Measurements from ENCODE around the gene PHKA2. TPM values are rescaled to one million over a fixed set of nuclear protein-coding genes. Genes with fewer than 3 reads are reported as not detected.

PHKA2 gene
- total RNA-seq, 2 donors from 2014 or later, result 29.3 to 55.8 TPM

GRCh38 chrX:18933617-18934016 is 50.3 kb downstream of the PHKA2 start:
- intact Hi-C loops (cut with DNase I), result no loop called here
- Histone ChIP-seq H3K4me3 (no peak overlapping the region), H3K4me1 (replicated peaks) (no peaks in the 10 kb centered on the region), H3K9me3 (no peaks in the 10 kb centered on the region), H3K27me3 (replicated peaks; ENCODE audit: insufficient read depth) (no peaks in the 10 kb centered on the region), H3K27ac (no peak overlapping the region), H3K36me3 (no peaks in the 10 kb centered on the region)
- TF ChIP-seq CTCF (IDR thresholded peaks at IDR 0.05), result no peak
- TF ChIP-seq POLR2A (IDR thresholded peaks at IDR 0.05), result no peak
- no peak for TF ChIP-seq POLR2AphosphoS5 (IDR thresholded peaks at IDR 0.05)
- 70% methylated on average over 2 of the region's 3 CpGs for WGBS
- DNase-seq (ENCODE audit: low spot score), result no peak

GRCh38 chrX:18931972-18932371 is 51.9 kb downstream of the PHKA2 start:
- intact Hi-C loops (cut with DNase I), result no loop called here
- Histone ChIP-seq H3K27ac (no peak overlapping the region), H3K27me3 (replicated peaks; ENCODE audit: insufficient read depth) (no peaks in the 10 kb centered on the region), H3K36me3 (no peaks in the 10 kb centered on the region), H3K9me3 (no peaks in the 10 kb centered on the region), H3K4me1 (replicated peaks) (no peaks in the 10 kb centered on the region), H3K4me3 (no peak overlapping the region)
- 64% methylated on average over 8 of the region's 9 CpGs for WGBS
- TF ChIP-seq POLR2A (IDR thresholded peaks at IDR 0.05) (no peak), CTCF (IDR thresholded peaks at IDR 0.05) (peak in 3 of 4 experiments; percentile 16 to 33 (median 22))
- DNase-seq (ENCODE audit: low spot score), result no peak

GRCh38 chrX:18929775-18930174 is 54.1 kb downstream of the PHKA2 start:
- no peaks in the 10 kb centered on the region for H3K9me3 ChIP-seq
- DNase-seq (ENCODE audit: low spot score), result no peak
- intact Hi-C loops (cut with DNase I), result no loop called here
- H3K4me3 ChIP-seq, result no peak overlapping the region
- H3K27ac ChIP-seq, result no peak overlapping the region
- no peaks in the 10 kb centered on the region for H3K27me3 ChIP-seq (replicated peaks; ENCODE audit: insufficient read depth)
- H3K36me3 ChIP-seq, result no peaks in the 10 kb centered on the region
- 100% methylated on average over 3 of the region's 3 CpGs for WGBS
- TF ChIP-seq POLR2AphosphoS5 (IDR thresholded peaks at IDR 0.05) (no peak), POLR2A (IDR thresholded peaks at IDR 0.05) (no peak), CTCF (IDR thresholded peaks at IDR 0.05) (no peak)
- H3K4me1 ChIP-seq (replicated peaks), result no peaks in the 10 kb centered on the region

GRCh38 chrX:18927558-18927957 is 56.4 kb downstream of the PHKA2 start:
- no peaks in the 10 kb centered on the region for H3K27me3 ChIP-seq (replicated peaks; ENCODE audit: insufficient read depth)
- H3K27ac ChIP-seq, result no peak overlapping the region
- intact Hi-C loops (cut with DNase I), result no loop called here
- WGBS, result 38% methylated on average over 1 of the region's 1 CpG
- no peak for DNase-seq (ENCODE audit: low spot score)
- no peaks in the 10 kb centered on the region for H3K36me3 ChIP-seq
- no peak overlapping the region for H3K4me3 ChIP-seq
- no peaks in the 10 kb centered on the region for H3K4me1 ChIP-seq (replicated peaks)
- no peaks in the 10 kb centered on the region for H3K9me3 ChIP-seq
- no peak for TF ChIP-seq CTCF (IDR thresholded peaks at IDR 0.05)
- no peak for TF ChIP-seq POLR2A (IDR thresholded peaks at IDR 0.05)
- TF ChIP-seq POLR2AphosphoS5 (IDR thresholded peaks at IDR 0.05), result no peak

GRCh38 chrX:18924507-18925088 is 59.3 kb downstream of the PHKA2 start:
- Histone ChIP-seq H3K27me3 (replicated peaks; ENCODE audit: insufficient read depth) (no peaks in the 10 kb centered on the region), H3K36me3 (no peaks in the 10 kb centered on the region), H3K9me3 (no peaks in the 10 kb centered on the region), H3K27ac (no peak overlapping the region), H3K4me1 (replicated peaks) (no peaks in the 10 kb centered on the region), H3K4me3 (no peak overlapping the region)
- DNase-seq (ENCODE audit: low spot score), result no peak
- no peak for TF ChIP-seq POLR2AphosphoS5 (IDR thresholded peaks at IDR 0.05)
- TF ChIP-seq POLR2A (IDR thresholded peaks at IDR 0.05), result no peak
- TF ChIP-seq CTCF (IDR thresholded peaks at IDR 0.05), result no peak
- intact Hi-C loops (cut with DNase I), result no loop called here
- 60% methylated on average over 6 of the region's 6 CpGs for WGBS
